K562 (cell line): ENCODE measurements around the gene LAMA5. TPM values are rescaled to one million over a fixed set of nuclear protein-coding genes. Genes with fewer than 3 reads are reported as not detected.

ENCODE experiments used
- BHLHE40 ChIP-seq: IDR thresholded peaks from 2 replicates; pipeline ENCODE4 v1.6.1; 2011; ENCODE audit warnings: low read length, improper control_type of control experiment
- CBX2 ChIP-seq: fragments of 200-600 bp; sonication (generic); IDR thresholded peaks from one replicate; pipeline ENCODE4 v1.6.1; 2012; ENCODE audit warnings: mild to moderate bottlenecking, low read length, inconsistent platforms; ENCODE audit not compliant: insufficient read depth, poor library complexity, severe bottlenecking
- CBX8 ChIP-seq: fragments of 200-600 bp; sonication (generic); IDR thresholded peaks from 2 replicates; pipeline ENCODE4 v1.6.1; 2012; ENCODE audit warnings: borderline replicate concordance, mixed run types, low read depth, mild to moderate bottlenecking, moderate library complexity, mixed read lengths, low read length, control low read depth, inconsistent platforms; ENCODE audit not compliant: poor library complexity, severe bottlenecking; ENCODE audit errors: extremely low read depth
- DPF2 ChIP-seq: fragments of 450-650 bp; IDR thresholded peaks from 2 replicates; pipeline ENCODE4 v1.6.1; 2016
- HMGN3 ChIP-seq: IDR thresholded peaks from 2 replicates; pipeline ENCODE4 v1.6.1; 2011; ENCODE audit warnings: borderline replicate concordance, low read depth, mild to moderate bottlenecking, mixed read lengths, low read length; ENCODE audit not compliant: insufficient read length; ENCODE audit errors: extremely low read depth
- MAFK ChIP-seq: IDR thresholded peaks from 2 replicates; pipeline ENCODE4 v1.6.1; 2011; ENCODE audit warnings: low read length, improper control_type of control experiment
- MEF2D ChIP-seq: conservative IDR thresholded peaks from 2 replicates; pipeline ENCODE4 v1.6.1; 2016; ENCODE audit warnings: low read depth, missing genetic modification characterization, missing compliant biosample characterization
- MIER1 ChIP-seq: fragments of 450-650 bp; IDR thresholded peaks from 2 replicates; pipeline ENCODE4 v1.6.1; 2016; ENCODE audit warnings: antibody characterized with exemption, mild to moderate bottlenecking, low read depth
- NR3C1 ChIP-seq: sonication (generic); formaldehyde crosslinking; IDR thresholded peaks from 2 replicates; pipeline ENCODE4 v1.8.1; 2022; ENCODE audit warnings: missing genetic modification reagents
- PHTF2 ChIP-seq: fragments of 250-450 bp; sonication (Bioruptor Pico); IDR thresholded peaks from 2 replicates; pipeline ENCODE4 v1.5.0; 2021; ENCODE audit warnings: mild to moderate bottlenecking
- SIX5 ChIP-seq, 2 experiments: IDR thresholded peaks; 2 replicates each; pipeline ENCODE4 v1.6.1; 2011; ENCODE audit warnings: low read length in 2 of 2, borderline replicate concordance in 1 of 2, low read depth in 1 of 2, mild to moderate bottlenecking in 1 of 2, moderate library complexity in 1 of 2; ENCODE audit not compliant: insufficient read depth in 1 of 2
- SMAD4 ChIP-seq: fragments of 250-450 bp; sonication (Bioruptor Pico); conservative IDR thresholded peaks from 2 replicates; pipeline ENCODE4 v1.8.0; 2021; ENCODE audit warnings: inconsistent platforms, mild to moderate bottlenecking, moderate library complexity
- SREBF2 ChIP-seq: sonication (generic); formaldehyde crosslinking; IDR thresholded peaks from 2 replicates; pipeline ENCODE4 v1.4.0; 2020; ENCODE audit warnings: mild to moderate bottlenecking, missing genetic modification reagents
- TAL1 ChIP-seq: fragments of 450-650 bp; IDR thresholded peaks from 2 replicates; pipeline ENCODE4 v1.6.1; 2016; ENCODE audit warnings: mild to moderate bottlenecking
- TCF7L2 ChIP-seq: fragments of 150-350 bp; IDR thresholded peaks from 2 replicates; pipeline ENCODE4 v1.6.1; 2016; ENCODE audit warnings: low read depth, mild to moderate bottlenecking, low read length, moderate library complexity
- TSC22D4 ChIP-seq: fragments of 450-650 bp; IDR thresholded peaks from 2 replicates; pipeline ENCODE4 v1.6.1; 2016; ENCODE audit warnings: missing genetic modification characterization, missing biosample characterization, control low read depth
- ZFPM2 ChIP-seq: fragments of 250-450 bp; sonication (Bioruptor Pico); IDR thresholded peaks from 2 replicates; pipeline ENCODE4 v1.5.1; 2022; ENCODE audit warnings: mild to moderate bottlenecking
- ZNF232 ChIP-seq: sonication (generic); formaldehyde crosslinking; IDR thresholded peaks from 2 replicates; pipeline ENCODE4 v1.8.0; 2022; ENCODE audit warnings: mild to moderate bottlenecking, missing genetic modification reagents
- ZNF551 ChIP-seq: fragments of 250-450 bp; sonication (Bioruptor Pico); IDR thresholded peaks from 2 replicates; pipeline ENCODE4 v1.5.0; 2021; ENCODE audit warnings: mild to moderate bottlenecking, moderate library complexity
- ZNF785 ChIP-seq: fragments of 250-450 bp; sonication (Bioruptor Pico); IDR thresholded peaks from 2 replicates; pipeline ENCODE4 v1.4.0; 2020; ENCODE audit warnings: mild to moderate bottlenecking
- polyA plus RNA-seq, 8 experiments: library from polyadenylated mRNA; depleted of rRNA in 4 of 8; stranded (reverse) in 5 of 8; unstranded in 3 of 8; fragments of >200 nt; fragmentation: Nextera tagmentation in 2 of 8; fragmentation: Illumina TruSeq in 1 of 8; extraction: Ambion mirVana in 2 of 8; extraction: Trizol in 1 of 8; gene quantifications; 2 replicates each; pipeline versions ENCODE4 v1.2.1 to v1.2.3, GENCODE V29; 2011 to 2014; ENCODE audit warnings: inconsistent platforms in 1 of 8, missing spikeins in 1 of 8
- total RNA-seq, 7 experiments: library from RNA; depleted of rRNA in 6 of 7; stranded (reverse); fragments of >200 nt in 6 of 7; fragmentation: Illumina TruSeq in 2 of 7; extraction: Trizol in 2 of 7; gene quantifications; 2 replicates each; pipeline versions ENCODE4 v1.2.1 to v1.2.3, GENCODE V29; 2011 to 2021; ENCODE audit warnings: low replicate concordance in 1 of 7
- TF ChIP-seq, protein P1 (sequence below): sonication (generic); formaldehyde crosslinking; IDR thresholded peaks from 2 replicates; pipeline ENCODE4 v1.8.1; 2023; ENCODE audit warnings: mild to moderate bottlenecking, missing genetic modification reagents
- TF ChIP-seq, protein P2 (sequence below): fragments of 450-650 bp; IDR thresholded peaks from 2 replicates; pipeline ENCODE4 v1.6.1; 2016; ENCODE audit warnings: mild to moderate bottlenecking
- TF ChIP-seq, protein P3 (sequence below): fragments of 250-450 bp; sonication (Bioruptor Pico); IDR thresholded peaks from 2 replicates; pipeline ENCODE4 v1.6.1; 2021; ENCODE audit warnings: mild to moderate bottlenecking
- TF ChIP-seq, protein P4 (sequence below): fragments of 250-450 bp; sonication (Bioruptor Pico); IDR thresholded peaks from 2 replicates; pipeline ENCODE4 v1.8.0; 2021; ENCODE audit warnings: mild to moderate bottlenecking, moderate library complexity

LAMA5 gene
- total and polyA plus RNA-seq, 9 of the 15 experiments (the other 6 are each of a cell fraction or from before 2014, with no cell fraction given): 0.31 to 101 (median 7.8) TPM

DNA sequence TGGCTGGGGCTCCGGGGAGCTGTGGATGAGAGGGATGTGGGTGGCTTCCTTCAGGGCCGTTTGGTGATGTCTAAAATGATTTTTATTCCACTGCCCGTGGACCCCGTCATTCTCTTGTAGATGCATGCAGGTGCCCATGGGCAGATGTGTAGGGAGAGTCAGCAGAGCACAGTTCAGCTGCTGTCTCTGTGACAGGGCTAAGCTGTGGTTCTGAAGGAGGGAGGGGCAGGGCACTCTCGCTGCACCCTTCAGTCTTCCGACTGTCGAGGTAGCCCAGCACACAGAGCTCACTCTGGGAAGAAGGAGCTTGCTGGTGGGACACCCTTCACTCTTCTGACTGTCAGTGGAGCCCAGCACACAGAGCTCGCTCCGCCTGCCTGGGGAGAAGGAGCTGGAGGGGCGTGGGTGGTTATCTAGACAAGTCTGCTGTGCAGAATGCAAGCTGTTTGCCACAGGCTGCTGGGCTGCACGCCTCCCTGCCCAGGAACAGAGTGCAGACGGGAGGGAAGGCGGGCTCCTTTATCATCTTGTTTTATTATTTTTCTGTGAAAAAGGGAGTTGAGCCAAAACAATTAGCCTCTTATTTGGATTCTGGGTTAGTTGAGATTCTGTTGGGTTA, 92.7 kb downstream of the LAMA5 start (continued):
- peak; percentile 53; the same call in 1 of the 2 replicates for TF ChIP-seq TAL1
- no peak for TF ChIP-seq MAFK
- TF ChIP-seq TSC22D4 (tag): no peak
- TF ChIP-seq CBX2: no peak
- TF ChIP-seq, protein P1, sequence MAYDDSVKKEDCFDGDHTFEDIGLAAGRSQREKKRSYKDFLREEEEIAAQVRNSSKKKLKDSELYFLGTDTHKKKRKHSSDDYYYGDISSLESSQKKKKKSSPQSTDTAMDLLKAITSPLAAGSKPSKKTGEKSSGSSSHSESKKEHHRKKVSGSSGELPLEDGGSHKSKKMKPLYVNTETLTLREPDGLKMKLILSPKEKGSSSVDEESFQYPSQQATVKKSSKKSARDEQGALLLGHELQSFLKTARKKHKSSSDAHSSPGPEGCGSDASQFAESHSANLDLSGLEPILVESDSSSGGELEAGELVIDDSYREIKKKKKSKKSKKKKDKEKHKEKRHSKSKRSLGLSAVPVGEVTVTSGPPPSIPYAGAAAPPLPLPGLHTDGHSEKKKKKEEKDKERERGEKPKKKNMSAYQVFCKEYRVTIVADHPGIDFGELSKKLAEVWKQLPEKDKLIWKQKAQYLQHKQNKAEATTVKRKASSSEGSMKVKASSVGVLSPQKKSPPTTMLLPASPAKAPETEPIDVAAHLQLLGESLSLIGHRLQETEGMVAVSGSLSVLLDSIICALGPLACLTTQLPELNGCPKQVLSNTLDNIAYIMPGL: no peak
- TF ChIP-seq, protein P2, sequence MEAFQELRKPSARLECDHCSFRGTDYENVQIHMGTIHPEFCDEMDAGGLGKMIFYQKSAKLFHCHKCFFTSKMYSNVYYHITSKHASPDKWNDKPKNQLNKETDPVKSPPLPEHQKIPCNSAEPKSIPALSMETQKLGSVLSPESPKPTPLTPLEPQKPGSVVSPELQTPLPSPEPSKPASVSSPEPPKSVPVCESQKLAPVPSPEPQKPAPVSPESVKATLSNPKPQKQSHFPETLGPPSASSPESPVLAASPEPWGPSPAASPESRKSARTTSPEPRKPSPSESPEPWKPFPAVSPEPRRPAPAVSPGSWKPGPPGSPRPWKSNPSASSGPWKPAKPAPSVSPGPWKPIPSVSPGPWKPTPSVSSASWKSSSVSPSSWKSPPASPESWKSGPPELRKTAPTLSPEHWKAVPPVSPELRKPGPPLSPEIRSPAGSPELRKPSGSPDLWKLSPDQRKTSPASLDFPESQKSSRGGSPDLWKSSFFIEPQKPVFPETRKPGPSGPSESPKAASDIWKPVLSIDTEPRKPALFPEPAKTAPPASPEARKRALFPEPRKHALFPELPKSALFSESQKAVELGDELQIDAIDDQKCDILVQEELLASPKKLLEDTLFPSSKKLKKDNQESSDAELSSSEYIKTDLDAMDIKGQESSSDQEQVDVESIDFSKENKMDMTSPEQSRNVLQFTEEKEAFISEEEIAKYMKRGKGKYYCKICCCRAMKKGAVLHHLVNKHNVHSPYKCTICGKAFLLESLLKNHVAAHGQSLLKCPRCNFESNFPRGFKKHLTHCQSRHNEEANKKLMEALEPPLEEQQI: no peak
- TF ChIP-seq, protein P3, sequence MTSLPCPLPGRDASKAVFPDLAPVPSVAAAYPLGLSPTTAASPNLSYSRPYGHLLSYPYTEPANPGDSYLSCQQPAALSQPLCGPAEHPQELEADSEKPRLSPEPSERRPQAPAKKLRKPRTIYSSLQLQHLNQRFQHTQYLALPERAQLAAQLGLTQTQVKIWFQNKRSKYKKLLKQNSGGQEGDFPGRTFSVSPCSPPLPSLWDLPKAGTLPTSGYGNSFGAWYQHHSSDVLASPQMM (CRISPR knock-in tag): no peak
- no peak for TF ChIP-seq ZNF232 (CRISPR knock-in tag)
- TF ChIP-seq BHLHE40: peak; percentile 52; the same call in 1 of the 2 replicates
- no peak for TF ChIP-seq TCF7L2
- TF ChIP-seq SIX5 (IDR thresholded peaks at IDR 0.05; ENCODE audit: borderline replicate concordance in 1 of 2, insufficient read depth in 1 of 2, low read depth in 1 of 2, low read length in 2 of 2): no peak
- no peak for TF ChIP-seq ZFPM2 (CRISPR knock-in tag)
- TF ChIP-seq, protein P4, sequence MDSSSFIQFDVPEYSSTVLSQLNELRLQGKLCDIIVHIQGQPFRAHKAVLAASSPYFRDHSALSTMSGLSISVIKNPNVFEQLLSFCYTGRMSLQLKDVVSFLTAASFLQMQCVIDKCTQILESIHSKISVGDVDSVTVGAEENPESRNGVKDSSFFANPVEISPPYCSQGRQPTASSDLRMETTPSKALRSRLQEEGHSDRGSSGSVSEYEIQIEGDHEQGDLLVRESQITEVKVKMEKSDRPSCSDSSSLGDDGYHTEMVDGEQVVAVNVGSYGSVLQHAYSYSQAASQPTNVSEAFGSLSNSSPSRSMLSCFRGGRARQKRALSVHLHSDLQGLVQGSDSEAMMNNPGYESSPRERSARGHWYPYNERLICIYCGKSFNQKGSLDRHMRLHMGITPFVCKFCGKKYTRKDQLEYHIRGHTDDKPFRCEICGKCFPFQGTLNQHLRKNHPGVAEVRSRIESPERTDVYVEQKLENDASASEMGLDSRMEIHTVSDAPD (CRISPR knock-in tag): no peak
- TF ChIP-seq MIER1: no peak
- TF ChIP-seq ZNF551 (CRISPR knock-in tag): no peak
- TF ChIP-seq ZNF785 (CRISPR knock-in tag): no peak
- TF ChIP-seq CBX8: no peak
- TF ChIP-seq SMAD4 (CRISPR knock-in tag): no peak
- no peak for TF ChIP-seq NR3C1
- TF ChIP-seq MEF2D (tag): no peak
- TF ChIP-seq HMGN3: no peak
- 0 out of 2 replicates have a peak, but pooled peaks have one; percentile 24 for TF ChIP-seq DPF2
- TF ChIP-seq PHTF2 (CRISPR knock-in tag): no peak
- no peak for TF ChIP-seq SREBF2 (CRISPR knock-in tag)
